Measurements from ENCODE around the gene FLRT2. TPM values are rescaled to one million over a fixed set of nuclear protein-coding genes. Genes with fewer than 3 reads are reported as not detected.

FLRT2 gene
- total and polyA plus RNA-seq, 9 of the 15 experiments (the other 6 are each of a cell fraction or from before 2014, with no cell fraction given) = 0.02 TPM; not detected in 8

- TF ChIP-seq, protein P1, sequence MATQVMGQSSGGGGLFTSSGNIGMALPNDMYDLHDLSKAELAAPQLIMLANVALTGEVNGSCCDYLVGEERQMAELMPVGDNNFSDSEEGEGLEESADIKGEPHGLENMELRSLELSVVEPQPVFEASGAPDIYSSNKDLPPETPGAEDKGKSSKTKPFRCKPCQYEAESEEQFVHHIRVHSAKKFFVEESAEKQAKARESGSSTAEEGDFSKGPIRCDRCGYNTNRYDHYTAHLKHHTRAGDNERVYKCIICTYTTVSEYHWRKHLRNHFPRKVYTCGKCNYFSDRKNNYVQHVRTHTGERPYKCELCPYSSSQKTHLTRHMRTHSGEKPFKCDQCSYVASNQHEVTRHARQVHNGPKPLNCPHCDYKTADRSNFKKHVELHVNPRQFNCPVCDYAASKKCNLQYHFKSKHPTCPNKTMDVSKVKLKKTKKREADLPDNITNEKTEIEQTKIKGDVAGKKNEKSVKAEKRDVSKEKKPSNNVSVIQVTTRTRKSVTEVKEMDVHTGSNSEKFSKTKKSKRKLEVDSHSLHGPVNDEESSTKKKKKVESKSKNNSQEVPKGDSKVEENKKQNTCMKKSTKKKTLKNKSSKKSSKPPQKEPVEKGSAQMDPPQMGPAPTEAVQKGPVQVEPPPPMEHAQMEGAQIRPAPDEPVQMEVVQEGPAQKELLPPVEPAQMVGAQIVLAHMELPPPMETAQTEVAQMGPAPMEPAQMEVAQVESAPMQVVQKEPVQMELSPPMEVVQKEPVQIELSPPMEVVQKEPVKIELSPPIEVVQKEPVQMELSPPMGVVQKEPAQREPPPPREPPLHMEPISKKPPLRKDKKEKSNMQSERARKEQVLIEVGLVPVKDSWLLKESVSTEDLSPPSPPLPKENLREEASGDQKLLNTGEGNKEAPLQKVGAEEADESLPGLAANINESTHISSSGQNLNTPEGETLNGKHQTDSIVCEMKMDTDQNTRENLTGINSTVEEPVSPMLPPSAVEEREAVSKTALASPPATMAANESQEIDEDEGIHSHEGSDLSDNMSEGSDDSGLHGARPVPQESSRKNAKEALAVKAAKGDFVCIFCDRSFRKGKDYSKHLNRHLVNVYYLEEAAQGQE (IDR thresholded peaks at IDR 0.05; ENCODE audit: borderline replicate concordance) = no peak
- TF ChIP-seq, protein P1 (CRISPR knock-in tag; IDR thresholded peaks at IDR 0.05; ENCODE audit: low read depth) = no peak
These were observed 35.9 kb downstream of the FLRT2 start (continued) for GRCh38 chr14:85565862-85566296.

GRCh38 chr14:85566603-85567002 lies 36.7 kb downstream of the FLRT2 start:
- POLR2A ChIA-PET = no interaction called here
- WGBS (ENCODE audit: insufficient coverage, low coverage, missing lambda C conversion rate) = 0% methylated on average over 3 of the region's 4 CpGs
- TF ChIP-seq ZNF384 (IDR thresholded peaks at IDR 0.05; ENCODE audit: low read depth, low read length) (no peak), FOSL1 (tag; conservative IDR thresholded peaks at IDR 0.05) (no peak), L3MBTL2 (IDR thresholded peaks at IDR 0.05) (no peak), CBFB (CRISPR knock-in tag; IDR thresholded peaks at IDR 0.05) (no peak), TGIF2 (CRISPR knock-in tag; IDR thresholded peaks at IDR 0.05) (no peak), IFI16 (CRISPR knock-in tag; IDR thresholded peaks at IDR 0.05) (no peak), POU5F1 (IDR thresholded peaks at IDR 0.05; ENCODE audit: borderline replicate concordance, low read depth, low read length, partially characterized antibody) (no peak), LARP7 (IDR thresholded peaks at IDR 0.05) (no peak), MCM5 (IDR thresholded peaks at IDR 0.05; ENCODE audit: low read depth) (no peak)
- TF ChIP-seq, protein P2, sequence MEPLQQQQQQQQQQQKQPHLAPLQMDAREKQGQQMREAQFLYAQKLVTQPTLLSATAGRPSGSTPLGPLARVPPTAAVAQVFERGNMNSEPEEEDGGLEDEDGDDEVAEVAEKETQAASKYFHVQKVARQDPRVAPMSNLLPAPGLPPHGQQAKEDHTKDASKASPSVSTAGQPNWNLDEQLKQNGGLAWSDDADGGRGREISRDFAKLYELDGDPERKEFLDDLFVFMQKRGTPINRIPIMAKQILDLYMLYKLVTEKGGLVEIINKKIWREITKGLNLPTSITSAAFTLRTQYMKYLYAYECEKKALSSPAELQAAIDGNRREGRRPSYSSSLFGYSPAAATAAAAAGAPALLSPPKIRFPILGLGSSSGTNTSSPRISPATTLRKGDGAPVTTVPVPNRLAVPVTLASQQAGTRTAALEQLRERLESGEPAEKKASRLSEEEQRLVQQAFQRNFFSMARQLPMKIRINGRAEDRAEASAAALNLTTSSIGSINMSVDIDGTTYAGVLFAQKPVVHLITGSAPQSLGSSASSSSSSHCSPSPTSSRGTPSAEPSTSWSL (CRISPR knock-in tag; IDR thresholded peaks at IDR 0.05; ENCODE audit: borderline replicate concordance) = no peak

More at GRCh38 chr14:85566603-85567002, 36.7 kb downstream of the FLRT2 start:
- H2AFZ ChIP-seq (ENCODE audit: low read depth, low read length) = no peak overlapping the region
- FAIRE-seq (no peak), ATAC-seq (no peak), DNase-seq (ENCODE audit: extremely low read depth in 1 of 4, low spot score in 3 of 4) (no peak)
- in situ Hi-C loops (cut with MboI) (no loop called here), intact Hi-C loops (cut with micrococcal nuclease) (no loop called here)
- H3K4me2 ChIP-seq (ENCODE audit: insufficient read depth, low read length) = no peak overlapping the region
- H3K9me1 ChIP-seq (ENCODE audit: control insufficient read depth, insufficient read depth, low read length) = no peaks in the 10 kb centered on the region
- no peak overlapping the region for H3K27ac ChIP-seq (ENCODE audit: extremely low read depth, low read depth, low read length)
- H3K4me1 ChIP-seq (replicated peaks in 1 of 2; ENCODE audit: control insufficient read depth in 2 of 2, insufficient read depth in 2 of 2, low read length in 2 of 2) = no peaks in the 10 kb centered on the region
- no peaks in the 10 kb centered on the region for H3K79me2 ChIP-seq (ENCODE audit: control insufficient read depth, insufficient read depth, low read length)
- CTCF ChIA-PET (ENCODE audit: low intra/inter-chr PET ratio) = no interaction called here
- H4K20me1 ChIP-seq (replicated peaks; ENCODE audit: control insufficient read depth, insufficient read depth, low read length) = no peaks in the 10 kb centered on the region
- no peaks in the 10 kb centered on the region for H3K36me3 ChIP-seq (ENCODE audit: control insufficient read depth, insufficient read depth, low read length)
- no peaks in the 10 kb centered on the region for H3K9me3 ChIP-seq (replicated peaks; ENCODE audit: control insufficient read depth, insufficient read depth, low read depth, low read length)
- no peak overlapping the region for H3K9ac ChIP-seq (ENCODE audit: insufficient read depth in 1 of 2, low read depth in 2 of 2, low read length in 2 of 2)
- no peaks in the 10 kb centered on the region for H3K27me3 ChIP-seq (ENCODE audit: control insufficient read depth in 2 of 2, insufficient read depth in 2 of 2, low read length in 2 of 2)
- no peak overlapping the region for H3K4me3 ChIP-seq
- BruUV-seq (replicated peaks) = no TSS peak

Data from K562 (cell line).